ENCODE data around the gene XXYLT1. TPM values are rescaled to one million over a fixed set of nuclear protein-coding genes. Genes with fewer than 3 reads are reported as not detected.

The XXYLT1 gene
- total RNA-seq, 1 experiment from 2014 or later: 29.2 TPM

DNA sequence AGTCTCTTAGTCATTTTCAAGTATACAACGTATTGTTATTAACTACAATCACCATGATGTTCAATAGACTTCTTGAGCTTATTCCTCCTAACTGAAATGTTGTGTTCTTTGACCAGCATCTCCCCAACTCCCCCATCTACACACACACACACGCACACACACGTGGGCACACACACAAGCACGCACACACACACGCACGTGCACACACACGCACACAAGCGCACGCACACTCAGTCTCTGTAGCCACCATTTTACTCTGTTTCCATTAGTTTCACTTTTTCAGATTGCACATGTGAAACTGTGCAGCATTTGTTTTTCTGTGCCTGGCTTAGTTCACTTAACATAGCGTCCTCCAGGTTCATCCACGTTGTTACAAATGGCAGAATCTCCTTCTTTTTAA lies 247.0 kb downstream of the XXYLT1 start:
- H3K9me3 Mint-ChIP-seq (ENCODE audit: low read depth, unreplicated experiment): no peaks in the 10 kb centered on the region
- H3K4me3 Mint-ChIP-seq (ENCODE audit: low read depth, unreplicated experiment): no peak overlapping the region
- CTCF ChIA-PET: no interaction called here

DNA sequence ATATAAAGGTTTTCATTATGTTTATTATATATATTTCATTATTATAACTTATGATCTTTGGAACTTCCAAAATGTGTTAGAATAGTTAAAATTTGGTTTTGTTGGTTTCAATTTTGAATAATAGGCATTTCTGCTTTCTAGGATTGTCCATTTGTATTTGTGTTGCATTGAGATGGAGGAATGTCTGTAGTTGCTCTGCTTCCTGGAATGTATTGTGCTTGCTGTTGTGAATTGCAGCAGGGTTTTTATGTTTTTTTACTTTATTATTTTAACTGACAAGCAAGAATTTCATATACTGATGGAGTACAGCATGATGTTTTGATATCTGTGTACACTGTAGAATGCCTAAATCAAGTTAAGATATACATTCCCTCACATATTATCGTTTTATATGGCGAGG lies 247.4 kb downstream of the XXYLT1 start:
- peaks cover 38% of the 10 kb centered on the region for H3K27me3 Mint-ChIP-seq (ENCODE audit: unreplicated experiment)
- no peaks in the 10 kb centered on the region for H3K9me3 Mint-ChIP-seq (ENCODE audit: low read depth, unreplicated experiment)
- H3K4me1 Mint-ChIP-seq (ENCODE audit: low read depth, unreplicated experiment): no peaks in the 10 kb centered on the region
- H3K4me3 Mint-ChIP-seq (ENCODE audit: low read depth, unreplicated experiment): no peak overlapping the region
- no peaks in the 10 kb centered on the region for H3K36me3 Mint-ChIP-seq (ENCODE audit: insufficient read depth, unreplicated experiment)
- no peak overlapping the region for H3K27ac Mint-ChIP-seq (ENCODE audit: unreplicated experiment)
- DNase-seq: no peak
- TF ChIP-seq, protein P1, sequence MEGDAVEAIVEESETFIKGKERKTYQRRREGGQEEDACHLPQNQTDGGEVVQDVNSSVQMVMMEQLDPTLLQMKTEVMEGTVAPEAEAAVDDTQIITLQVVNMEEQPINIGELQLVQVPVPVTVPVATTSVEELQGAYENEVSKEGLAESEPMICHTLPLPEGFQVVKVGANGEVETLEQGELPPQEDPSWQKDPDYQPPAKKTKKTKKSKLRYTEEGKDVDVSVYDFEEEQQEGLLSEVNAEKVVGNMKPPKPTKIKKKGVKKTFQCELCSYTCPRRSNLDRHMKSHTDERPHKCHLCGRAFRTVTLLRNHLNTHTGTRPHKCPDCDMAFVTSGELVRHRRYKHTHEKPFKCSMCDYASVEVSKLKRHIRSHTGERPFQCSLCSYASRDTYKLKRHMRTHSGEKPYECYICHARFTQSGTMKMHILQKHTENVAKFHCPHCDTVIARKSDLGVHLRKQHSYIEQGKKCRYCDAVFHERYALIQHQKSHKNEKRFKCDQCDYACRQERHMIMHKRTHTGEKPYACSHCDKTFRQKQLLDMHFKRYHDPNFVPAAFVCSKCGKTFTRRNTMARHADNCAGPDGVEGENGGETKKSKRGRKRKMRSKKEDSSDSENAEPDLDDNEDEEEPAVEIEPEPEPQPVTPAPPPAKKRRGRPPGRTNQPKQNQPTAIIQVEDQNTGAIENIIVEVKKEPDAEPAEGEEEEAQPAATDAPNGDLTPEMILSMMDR (IDR thresholded peaks at IDR 0.05; ENCODE audit: unreplicated experiment): no peak
- intact Hi-C loops (cut with micrococcal nuclease; ENCODE audit: unreplicated experiment): no loop called here
- BruUV-seq (replicated peaks): no TSS peak
- CTCF ChIA-PET: no interaction called here

More for the DNA sequence above, 247.0 kb downstream of the XXYLT1 start:
- no peaks in the 10 kb centered on the region for H3K36me3 Mint-ChIP-seq (ENCODE audit: insufficient read depth, unreplicated experiment)
- no peak for DNase-seq
- H3K27me3 Mint-ChIP-seq (ENCODE audit: unreplicated experiment): peaks cover 34% of the 10 kb centered on the region
- no TSS peak for BruUV-seq (replicated peaks)
- TF ChIP-seq, protein P1 (IDR thresholded peaks at IDR 0.05; ENCODE audit: unreplicated experiment): no peak
- intact Hi-C loops (cut with micrococcal nuclease; ENCODE audit: unreplicated experiment): no loop called here
- no peak overlapping the region for H3K27ac Mint-ChIP-seq (ENCODE audit: unreplicated experiment)
- H3K4me1 Mint-ChIP-seq (ENCODE audit: low read depth, unreplicated experiment): peaks cover under 1% of the 10 kb centered on the region

DNA sequence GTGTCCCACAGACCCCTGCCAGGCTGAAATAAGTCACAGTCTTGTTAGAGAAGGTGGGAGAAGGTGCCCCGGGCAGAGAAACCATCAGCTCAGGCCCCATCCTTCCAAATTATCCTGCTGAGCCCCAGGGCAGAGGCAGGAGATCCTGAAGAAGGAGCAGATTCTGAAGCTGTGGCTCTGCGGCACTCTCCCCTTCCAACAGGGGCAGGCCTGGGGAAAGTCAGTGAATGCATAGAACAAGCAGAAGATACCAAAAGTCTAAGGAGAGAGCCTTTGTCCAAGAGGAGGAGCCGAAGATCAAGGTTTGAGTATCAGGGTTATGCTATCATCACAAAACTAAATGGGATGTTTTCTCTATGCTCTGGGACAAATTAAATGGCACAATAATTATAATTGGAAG lies 249.3 kb downstream of the XXYLT1 start:
- Mint-ChIP-seq H3K27me3 (ENCODE audit: unreplicated experiment) (peaks cover 48% of the 10 kb centered on the region), H3K9me3 (ENCODE audit: low read depth, unreplicated experiment) (no peaks in the 10 kb centered on the region), H3K4me1 (ENCODE audit: low read depth, unreplicated experiment) (peaks cover 10% of the 10 kb centered on the region), H3K36me3 (ENCODE audit: insufficient read depth, unreplicated experiment) (no peaks in the 10 kb centered on the region), H3K4me3 (ENCODE audit: low read depth, unreplicated experiment) (no peak overlapping the region), H3K27ac (ENCODE audit: unreplicated experiment) (no peak overlapping the region)
- intact Hi-C loops (cut with micrococcal nuclease; ENCODE audit: unreplicated experiment): no loop called here
- CTCF ChIA-PET: interaction anchor here (0.7 to 1.7 kb wide), 3 partner anchors 9 to 339 kb away, joined by 3 to 12 read pairs (median 4); no protein-coding TSS in a partner anchor
- no peak for DNase-seq
- TF ChIP-seq, protein P1 (IDR thresholded peaks at IDR 0.05; ENCODE audit: unreplicated experiment): no peak
- no TSS peak for BruUV-seq (replicated peaks)

DNA sequence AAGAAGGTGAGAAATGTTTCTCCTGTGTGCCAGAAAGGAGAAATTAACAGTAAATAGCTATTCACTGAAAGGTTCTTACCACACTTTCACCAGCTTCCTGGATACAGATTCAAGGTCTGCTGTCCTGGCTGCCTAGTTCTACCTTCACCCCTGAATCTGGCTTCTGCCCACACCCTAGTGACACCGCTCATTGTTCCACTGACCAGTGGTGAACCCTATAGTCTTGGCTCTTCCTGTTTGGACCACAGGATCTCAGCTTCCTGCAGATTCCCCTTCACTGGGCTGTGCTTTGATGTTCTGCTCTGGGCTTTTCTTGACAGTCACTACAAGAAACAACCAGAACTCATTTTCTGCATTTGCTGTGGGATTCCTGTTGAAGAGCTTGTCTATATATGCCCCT lies 250.0 kb downstream of the XXYLT1 start:
- Mint-ChIP-seq H3K27ac (ENCODE audit: unreplicated experiment) (no peak overlapping the region), H3K36me3 (ENCODE audit: insufficient read depth, unreplicated experiment) (no peaks in the 10 kb centered on the region), H3K4me1 (ENCODE audit: low read depth, unreplicated experiment) (peaks cover 10% of the 10 kb centered on the region), H3K9me3 (ENCODE audit: low read depth, unreplicated experiment) (no peaks in the 10 kb centered on the region), H3K27me3 (ENCODE audit: unreplicated experiment) (peaks cover 56% of the 10 kb centered on the region), H3K4me3 (ENCODE audit: low read depth, unreplicated experiment) (no peak overlapping the region)
- no peak for DNase-seq
- BruUV-seq (replicated peaks): no TSS peak
- CTCF ChIA-PET: interaction anchor here (1.3 to 1.7 kb wide), 2 partner anchors 10 to 338 kb away, joined by 3 to 4 read pairs; no protein-coding TSS in a partner anchor
- TF ChIP-seq, protein P1 (IDR thresholded peaks at IDR 0.05; ENCODE audit: unreplicated experiment): no peak
- intact Hi-C loops (cut with micrococcal nuclease; ENCODE audit: unreplicated experiment): no loop called here
